ENCODE results near the gene WSB2.

Gene WSB2

GRCh38 chr12:118061873-118062843 lies 1.2 kb upstream of the WSB2 start:
- peak; percentile 36 for DNase-seq

DNA sequence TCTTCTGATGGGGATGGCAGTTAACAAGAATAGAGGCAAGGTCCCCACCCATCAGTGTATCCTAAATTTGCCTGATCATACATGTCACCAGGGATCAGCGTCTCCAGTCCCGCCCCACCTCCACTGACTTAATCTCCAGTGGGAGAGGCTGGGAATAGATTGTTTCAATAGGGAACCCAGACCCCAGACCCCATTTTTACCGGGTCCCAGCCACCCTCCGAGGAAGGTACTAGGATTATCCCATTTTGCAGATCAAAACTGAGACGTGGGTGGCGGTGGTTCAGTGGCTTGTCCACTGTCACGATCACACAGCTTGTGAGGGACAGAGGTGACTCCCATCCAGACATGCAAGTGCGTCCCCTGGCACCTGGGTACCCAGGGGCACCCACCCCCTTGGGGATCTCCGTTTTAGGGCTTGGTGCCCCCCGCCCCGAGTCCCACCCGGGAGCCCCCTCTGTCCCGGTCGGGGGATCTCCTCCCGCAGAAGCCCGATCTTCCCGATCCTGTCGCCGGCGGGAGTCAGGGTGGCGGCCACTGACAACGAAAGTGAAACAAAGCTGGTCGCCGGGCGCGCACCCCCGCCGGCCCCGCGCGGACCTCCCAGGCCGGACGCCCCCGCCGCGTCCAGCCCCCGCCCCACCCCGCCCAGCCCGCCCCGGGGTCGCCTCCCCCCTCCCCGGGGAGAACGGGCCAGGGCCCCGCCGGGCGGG lies 523 bp downstream of the WSB2 start:
- DNase-seq, result no peak

DNA sequence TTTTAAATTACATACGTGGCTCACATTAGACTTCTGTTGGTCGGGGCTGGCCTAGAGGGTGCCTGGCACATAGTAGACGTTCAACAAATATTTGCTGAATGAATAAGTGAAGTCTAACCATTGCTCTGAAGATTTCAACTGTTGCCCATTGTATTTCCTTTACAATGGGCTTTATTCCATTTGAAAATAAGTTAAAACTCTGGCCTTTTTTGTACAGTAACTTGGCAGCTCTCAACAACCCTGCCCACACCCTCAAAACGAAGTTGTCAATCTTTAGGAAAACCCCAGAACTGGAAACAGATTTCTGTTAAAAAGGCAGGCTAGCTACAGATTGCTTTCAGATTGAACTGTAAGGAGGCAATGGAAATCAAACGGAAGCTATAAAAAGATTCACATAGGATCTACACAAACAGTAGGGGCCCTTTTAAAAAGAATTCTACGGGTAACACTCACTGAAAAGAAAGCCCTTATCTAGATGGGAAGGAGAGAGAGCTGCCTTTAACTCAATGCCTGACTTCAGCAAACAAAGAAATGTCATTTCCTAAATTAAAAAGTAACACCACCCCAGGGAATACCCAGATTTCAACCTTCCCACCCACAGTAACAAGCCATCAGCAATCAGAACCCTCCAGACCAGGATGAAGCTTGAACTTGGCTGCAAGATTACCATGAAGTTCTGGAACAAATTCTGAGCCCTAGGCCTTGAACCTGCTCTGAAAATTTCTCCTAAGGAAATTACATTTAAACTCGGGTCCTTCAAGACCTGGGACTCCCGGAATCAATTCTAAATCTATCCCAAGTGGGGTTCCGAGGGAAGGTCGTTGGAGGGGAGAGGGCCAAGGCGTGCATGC lies 1.4 kb downstream of the WSB2 start:
- no peak for DNase-seq

- DNase-seq, result no peak
Measured at GRCh38 chr12:118058881-118059280, 2.1 kb downstream of the WSB2 start.

DNA sequence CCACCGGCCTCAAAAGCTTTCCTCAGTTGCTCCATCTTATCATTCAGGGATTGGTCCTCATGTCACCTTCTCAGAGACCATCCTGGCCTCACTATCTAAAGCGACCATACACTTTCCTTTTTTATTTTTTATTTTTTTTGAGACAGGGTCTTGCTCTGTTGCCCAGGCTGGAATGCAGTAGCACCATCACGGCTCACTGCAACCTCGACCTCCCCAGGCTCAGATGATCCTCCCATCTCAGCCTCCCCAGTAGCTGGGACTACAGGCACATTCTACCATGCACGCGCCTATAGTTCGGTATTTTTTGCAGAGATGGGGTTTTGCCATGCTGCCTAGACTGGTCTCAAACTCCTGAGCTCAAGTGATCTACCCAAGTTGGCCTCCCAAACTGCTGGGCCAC lies 2.8 kb downstream of the WSB2 start:
- no peak for DNase-seq

- no peak for DNase-seq
Measured at GRCh38 chr12:118055865-118056773, 4.9 kb downstream of the WSB2 start.

DNA sequence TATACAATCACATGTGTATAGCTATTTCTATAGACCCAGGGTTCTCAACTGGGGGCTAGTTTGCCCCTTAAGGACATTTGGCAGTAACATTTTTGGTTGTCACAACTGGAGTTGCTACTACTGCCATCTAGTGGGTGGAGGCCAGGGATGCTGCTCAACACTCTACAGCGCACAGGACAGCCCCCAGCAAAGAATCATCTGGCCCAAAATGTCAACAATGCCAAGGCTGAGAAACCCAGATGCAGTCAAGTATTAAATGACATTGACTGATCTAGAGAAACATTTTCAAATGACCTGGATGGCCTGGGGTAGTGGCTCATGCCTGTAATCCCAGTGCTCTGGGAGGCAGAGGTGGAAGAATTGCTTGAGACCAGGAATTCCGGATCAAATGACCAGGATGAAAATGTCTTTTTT lies 5.8 kb downstream of the WSB2 start:
- peak; percentile 85 for DNase-seq

DNA sequence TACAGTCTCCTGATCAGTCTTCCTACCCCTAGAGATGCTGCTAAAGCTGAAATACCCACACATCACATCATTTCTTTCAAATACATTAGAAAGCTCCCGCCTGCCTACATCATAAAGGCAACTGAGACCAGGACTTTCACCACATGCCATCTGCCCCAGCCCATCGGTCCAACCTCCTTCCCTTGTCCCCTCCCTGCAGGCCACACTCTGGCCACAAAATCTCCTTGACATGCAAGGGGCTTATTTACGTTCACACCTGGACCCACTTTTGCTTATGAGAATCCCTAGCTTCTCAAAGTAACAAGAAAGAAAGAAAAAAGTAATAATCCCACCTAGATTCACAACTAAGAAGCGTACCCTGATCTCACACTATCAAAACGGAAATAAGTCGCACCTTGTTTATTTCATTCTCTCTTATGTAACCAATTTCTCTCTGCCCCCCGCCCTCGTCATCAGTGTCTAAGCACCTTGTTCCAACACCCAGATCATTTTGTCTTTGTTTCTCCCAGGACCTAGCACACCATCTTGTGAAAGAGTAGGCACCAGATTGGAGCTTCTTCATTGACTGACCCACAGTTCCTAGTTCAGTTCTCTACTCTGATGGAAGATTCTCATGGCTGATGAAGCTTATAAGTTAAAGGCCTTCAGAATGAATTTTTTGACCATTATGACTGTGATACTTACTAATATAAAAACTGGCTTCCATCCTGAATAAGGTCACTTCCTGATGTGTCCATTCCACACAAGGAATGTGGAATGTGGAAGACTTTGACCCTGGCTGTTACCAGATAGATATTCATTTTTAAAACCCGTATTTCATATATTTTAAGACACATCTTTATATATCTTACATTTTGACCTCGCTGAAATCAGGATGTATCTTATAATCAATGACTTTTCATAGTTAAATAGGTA lies 7.7 kb downstream of the WSB2 start:
- DNase-seq, result no peak

- DNase-seq, result peak; percentile 52
Measured at GRCh38 chr12:118052324-118053070, 8.5 kb downstream of the WSB2 start.

DNA sequence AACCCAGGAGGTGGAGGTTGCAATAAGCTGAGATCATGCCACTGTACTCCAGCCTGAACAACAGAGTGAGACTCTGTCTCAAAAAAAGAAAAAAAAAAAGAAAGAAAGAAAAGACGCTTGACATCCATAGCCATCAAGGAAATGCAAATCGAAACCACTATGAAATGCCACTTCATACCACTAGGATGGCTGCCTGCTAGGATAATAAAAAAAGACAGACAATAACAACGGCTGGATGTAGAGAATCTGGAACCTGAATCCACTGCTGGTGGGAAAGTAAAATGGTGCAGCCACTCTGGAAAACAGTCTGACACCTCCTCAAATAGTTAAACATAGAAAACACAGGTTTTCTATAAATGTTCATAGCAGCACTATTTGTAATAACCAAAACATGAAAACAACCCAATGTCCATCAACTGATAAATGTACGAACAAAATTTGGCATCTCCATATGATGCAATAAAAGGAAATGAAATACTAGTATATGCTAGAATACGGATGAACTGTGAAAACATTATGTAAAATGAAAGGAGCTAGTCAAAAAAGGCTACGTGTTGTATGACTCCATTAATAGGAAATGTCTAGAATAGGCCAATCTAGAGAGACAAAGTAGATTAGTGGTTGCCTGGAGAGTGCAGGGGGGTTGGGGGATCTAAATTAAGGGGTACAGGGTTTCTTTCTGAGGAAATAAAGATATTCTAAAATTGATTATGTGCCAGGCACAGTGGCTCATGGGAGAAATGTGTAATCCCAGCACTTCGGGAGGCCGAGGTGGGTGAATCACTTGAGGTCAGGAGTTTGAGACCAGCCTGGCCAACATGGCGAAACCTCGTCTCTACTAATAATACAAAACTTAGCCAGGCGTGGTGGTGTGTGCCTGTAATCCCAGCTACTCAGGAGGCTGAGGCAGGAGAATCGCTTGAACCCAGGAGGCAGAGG lies 9.7 kb downstream of the WSB2 start:
- no peak for DNase-seq

- no peak for DNase-seq
Measured at GRCh38 chr12:118046430-118046829, 14.5 kb downstream of the WSB2 start.

- no peak for DNase-seq
Measured at GRCh38 chr12:118044577-118044976, 16.4 kb downstream of the WSB2 start.

DNA sequence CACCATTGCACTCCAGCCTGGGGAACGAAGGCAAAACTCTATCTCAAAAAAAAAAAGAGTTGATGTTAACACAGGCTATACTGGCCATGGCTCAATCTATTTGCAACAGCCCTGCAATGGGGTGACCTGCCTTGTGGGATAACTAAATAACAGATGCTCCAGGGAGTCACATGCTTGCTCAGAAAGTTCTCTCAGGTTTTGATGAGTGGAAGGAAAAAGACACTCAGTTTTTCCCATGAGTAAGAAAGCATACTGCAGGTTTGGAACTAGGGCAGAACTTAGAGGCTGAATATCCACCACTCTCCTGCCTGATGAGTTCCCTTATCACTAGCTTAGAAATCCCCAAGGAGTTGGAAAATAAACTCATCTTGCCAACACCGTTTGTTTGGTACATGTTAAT lies 16.9 kb downstream of the WSB2 start:
- DNase-seq, result no peak

- no peak for DNase-seq
Measured at GRCh38 chr12:118042091-118042490, 18.9 kb downstream of the WSB2 start.

DNA sequence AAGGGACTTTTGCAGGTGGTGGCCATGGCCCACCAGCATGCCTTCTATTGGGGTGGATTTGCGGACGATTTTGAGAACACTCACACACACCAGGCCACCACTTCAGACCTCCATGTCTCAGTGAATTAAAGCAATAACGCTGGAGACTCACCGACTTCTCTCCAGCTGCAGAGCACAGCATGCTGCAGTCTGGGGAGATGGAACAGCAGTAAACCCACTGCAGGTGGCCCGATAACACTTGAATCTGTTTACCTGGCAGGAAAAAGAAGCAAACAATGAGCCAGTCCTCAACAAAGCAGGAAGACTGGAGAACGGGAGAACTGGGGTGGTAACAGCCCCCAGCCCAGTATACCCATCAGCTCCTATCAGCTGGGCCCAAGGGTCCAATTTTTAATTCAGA lies 22.8 kb downstream of the WSB2 start:
- DNase-seq, result no peak

GRCh38 chr12:118036672-118037411 lies 24.1 kb downstream of the WSB2 start:
- DNase-seq, result no peak

DNA sequence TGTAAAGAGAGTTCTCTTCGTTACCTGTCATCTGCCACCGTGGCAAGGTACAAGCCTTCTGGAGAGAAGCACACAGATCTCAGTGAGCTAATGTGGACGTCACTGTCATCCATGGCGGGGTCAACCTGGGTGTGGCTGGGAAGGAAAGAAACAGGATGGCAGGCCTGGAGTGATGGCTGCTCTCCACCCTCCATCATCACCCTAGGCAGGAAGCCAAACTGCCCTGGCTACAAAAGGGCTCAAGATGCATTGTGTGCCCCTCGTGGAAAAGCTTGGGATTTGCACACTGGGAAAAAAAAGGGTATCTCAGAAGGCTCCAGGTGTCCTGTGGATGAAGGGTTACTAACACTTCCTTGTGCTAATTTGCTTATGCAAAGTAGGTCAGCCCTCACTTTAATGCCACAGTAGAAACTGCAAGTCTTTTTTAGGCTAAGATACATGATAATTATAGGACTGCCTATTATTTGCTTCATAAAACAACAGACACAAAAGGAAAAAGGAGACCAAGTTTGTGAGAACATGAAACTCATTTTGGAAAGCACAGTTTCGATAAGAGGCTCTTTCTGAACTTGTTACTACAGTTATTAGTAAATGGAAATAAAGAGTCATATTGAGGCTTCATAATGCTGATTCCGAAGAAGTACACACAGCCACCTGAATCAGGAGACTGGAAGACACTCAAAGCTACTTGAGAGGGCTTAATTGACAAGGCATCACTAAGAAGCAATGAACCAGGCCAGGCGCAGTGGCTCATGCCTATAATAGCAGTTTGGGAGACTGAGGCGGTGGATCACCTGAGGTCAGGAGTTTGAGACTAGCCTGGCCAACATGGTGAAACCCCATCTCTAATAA lies 25.6 kb downstream of the WSB2 start:
- peak; percentile 82 for DNase-seq

All from activated CD4-positive, alpha-beta T cell treated with anti-CD3 and anti-CD28 coated beads, Interleukin-2, Interleukin-6, amounts not matched to agents 100 ng/mL and 50 ng/mL, durations not matched to agents 16 hours and 8 hours (primary cell).